Hair follicle dermal papilla cell (primary cell): ENCODE results near the gene MB. TPM values are rescaled to one million over a fixed set of nuclear protein-coding genes. Genes with fewer than 3 reads are reported as not detected.

Experiments
- total RNA-seq: library from RNA; depleted of rRNA; stranded (reverse); fragments of >200 nt; gene quantifications from 2 replicates; pipeline ENCODE4 v1.2.3, GENCODE V29; 2012

The MB gene
- not detected in 2 replicates for total RNA-seq

GRCh38 chr22:35617137-35617755 is at the start of gene MB:
MB (minus strand) TSS chr22:35617329; CDS start chr22:35617257, 72 bp downstream.

GRCh38 chr22:35648066-35649025 is 31.2 kb upstream of the MB start, which contains the start of gene APOL6:
APOL6 (plus strand) TSS chr22:35648446; CDS start chr22:35656426, 7,980 bp downstream.

Other genes with a start within 250 kb of the MB start
- 231 and 285 TPM in 2 replicates for gene HMOX1, start 236.2 kb downstream of the MB start, total RNA-seq
- gene MCM5, start 217.2 kb downstream of the MB start, total RNA-seq, result 11.9 and 12.7 TPM in 2 replicates
- gene RASD2, start 76.5 kb downstream of the MB start, total RNA-seq, result not detected in 2 replicates
- gene APOL6, start 31.1 kb upstream of the MB start, total RNA-seq, result 53.9 and 73.2 TPM in 2 replicates
- gene APOL5, start 100.5 kb upstream of the MB start, total RNA-seq, result not detected in 2 replicates